ENCODE measurements around the gene NACC1. TPM values are rescaled to one million over a fixed set of nuclear protein-coding genes. Genes with fewer than 3 reads are reported as not detected.
A peak's percentile ranks its signal among the peaks of the same experiment; 100 is the strongest.

Gene NACC1
- total RNA-seq, 1 experiment from 2014 or later: 237 TPM

DNA sequence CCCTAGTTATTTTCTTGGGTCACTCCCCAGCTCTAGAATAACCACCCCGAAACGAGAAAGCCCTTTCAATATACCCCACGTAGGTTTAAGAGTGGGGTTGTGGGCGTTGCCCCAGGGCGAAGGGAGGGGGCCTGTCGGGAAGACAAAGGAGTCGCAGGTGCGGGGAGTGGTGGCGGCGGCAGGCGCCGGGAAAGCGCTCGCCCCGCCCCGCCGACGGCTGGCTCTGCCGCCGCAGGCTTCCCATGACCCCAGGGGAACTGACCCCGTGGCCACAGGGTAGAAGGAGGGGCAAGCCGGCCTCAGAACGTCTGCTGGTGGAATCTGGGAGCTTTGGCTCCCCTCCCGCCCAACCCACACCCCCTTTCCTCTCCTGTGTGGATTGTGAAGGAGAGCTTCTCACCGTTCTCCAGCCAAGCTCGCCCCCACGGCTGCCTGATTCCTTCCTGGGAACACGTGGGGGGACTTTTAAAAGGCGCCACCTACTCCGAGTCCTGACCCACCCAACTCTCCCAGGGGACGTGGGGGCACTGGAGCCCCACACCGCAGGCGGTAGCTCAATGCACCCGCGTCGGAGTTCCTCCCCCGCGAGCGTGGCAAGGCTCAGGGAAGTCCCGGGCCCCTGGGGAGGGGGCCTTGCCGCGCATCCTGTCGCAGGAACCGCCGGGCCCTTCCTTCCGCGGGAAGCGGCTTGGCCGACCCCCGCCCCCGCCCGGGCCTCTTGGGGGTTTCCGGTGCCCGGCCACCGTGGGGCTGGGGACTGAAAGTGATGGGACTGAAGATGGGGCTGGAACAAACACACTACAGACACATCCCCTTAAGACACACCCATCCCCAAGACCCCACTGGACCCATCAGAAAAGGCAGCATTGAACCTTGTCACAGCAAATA is 37.7 kb downstream of the NACC1 start (continued):
- TF ChIP-seq OVOL2 (CRISPR knock-in tag; IDR thresholded peaks at IDR 0.05; ENCODE audit: borderline replicate concordance): no peak
- no peak for TF ChIP-seq KAT7 (CRISPR knock-in tag; IDR thresholded peaks at IDR 0.05; ENCODE audit: borderline replicate concordance)
- peak; percentile 16; the same call in 1 of the 2 replicates for TF ChIP-seq TP53 (CRISPR knock-in tag; IDR thresholded peaks at IDR 0.05)
- 0 out of 2 replicates have a peak, but pooled peaks have one; percentile 20 for TF ChIP-seq CREM (CRISPR knock-in tag; IDR thresholded peaks at IDR 0.05)
- peak; percentile 60 for TF ChIP-seq ETV6 (CRISPR knock-in tag; IDR thresholded peaks at IDR 0.05)
- peak; percentile 80; the same call in 1 of the 2 replicates for TF ChIP-seq AR (CRISPR knock-in tag; IDR thresholded peaks at IDR 0.05)
- no peak for TF ChIP-seq HMGXB4 (CRISPR knock-in tag; IDR thresholded peaks at IDR 0.05)
- TF ChIP-seq, protein P1, sequence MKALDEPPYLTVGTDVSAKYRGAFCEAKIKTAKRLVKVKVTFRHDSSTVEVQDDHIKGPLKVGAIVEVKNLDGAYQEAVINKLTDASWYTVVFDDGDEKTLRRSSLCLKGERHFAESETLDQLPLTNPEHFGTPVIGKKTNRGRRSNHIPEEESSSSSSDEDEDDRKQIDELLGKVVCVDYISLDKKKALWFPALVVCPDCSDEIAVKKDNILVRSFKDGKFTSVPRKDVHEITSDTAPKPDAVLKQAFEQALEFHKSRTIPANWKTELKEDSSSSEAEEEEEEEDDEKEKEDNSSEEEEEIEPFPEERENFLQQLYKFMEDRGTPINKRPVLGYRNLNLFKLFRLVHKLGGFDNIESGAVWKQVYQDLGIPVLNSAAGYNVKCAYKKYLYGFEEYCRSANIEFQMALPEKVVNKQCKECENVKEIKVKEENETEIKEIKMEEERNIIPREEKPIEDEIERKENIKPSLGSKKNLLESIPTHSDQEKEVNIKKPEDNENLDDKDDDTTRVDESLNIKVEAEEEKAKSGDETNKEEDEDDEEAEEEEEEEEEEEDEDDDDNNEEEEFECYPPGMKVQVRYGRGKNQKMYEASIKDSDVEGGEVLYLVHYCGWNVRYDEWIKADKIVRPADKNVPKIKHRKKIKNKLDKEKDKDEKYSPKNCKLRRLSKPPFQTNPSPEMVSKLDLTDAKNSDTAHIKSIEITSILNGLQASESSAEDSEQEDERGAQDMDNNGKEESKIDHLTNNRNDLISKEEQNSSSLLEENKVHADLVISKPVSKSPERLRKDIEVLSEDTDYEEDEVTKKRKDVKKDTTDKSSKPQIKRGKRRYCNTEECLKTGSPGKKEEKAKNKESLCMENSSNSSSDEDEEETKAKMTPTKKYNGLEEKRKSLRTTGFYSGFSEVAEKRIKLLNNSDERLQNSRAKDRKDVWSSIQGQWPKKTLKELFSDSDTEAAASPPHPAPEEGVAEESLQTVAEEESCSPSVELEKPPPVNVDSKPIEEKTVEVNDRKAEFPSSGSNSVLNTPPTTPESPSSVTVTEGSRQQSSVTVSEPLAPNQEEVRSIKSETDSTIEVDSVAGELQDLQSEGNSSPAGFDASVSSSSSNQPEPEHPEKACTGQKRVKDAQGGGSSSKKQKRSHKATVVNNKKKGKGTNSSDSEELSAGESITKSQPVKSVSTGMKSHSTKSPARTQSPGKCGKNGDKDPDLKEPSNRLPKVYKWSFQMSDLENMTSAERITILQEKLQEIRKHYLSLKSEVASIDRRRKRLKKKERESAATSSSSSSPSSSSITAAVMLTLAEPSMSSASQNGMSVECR (CRISPR knock-in tag; IDR thresholded peaks at IDR 0.05; ENCODE audit: borderline replicate concordance): peak; percentile 74; the same call in 1 of the 2 replicates
- TF ChIP-seq JUN (CRISPR knock-in tag; IDR thresholded peaks at IDR 0.05): peak; percentile 8; the same call in 1 of the 2 replicates
- TF ChIP-seq CTCF (IDR thresholded peaks at IDR 0.05): no peak
- TF ChIP-seq, protein P2, sequence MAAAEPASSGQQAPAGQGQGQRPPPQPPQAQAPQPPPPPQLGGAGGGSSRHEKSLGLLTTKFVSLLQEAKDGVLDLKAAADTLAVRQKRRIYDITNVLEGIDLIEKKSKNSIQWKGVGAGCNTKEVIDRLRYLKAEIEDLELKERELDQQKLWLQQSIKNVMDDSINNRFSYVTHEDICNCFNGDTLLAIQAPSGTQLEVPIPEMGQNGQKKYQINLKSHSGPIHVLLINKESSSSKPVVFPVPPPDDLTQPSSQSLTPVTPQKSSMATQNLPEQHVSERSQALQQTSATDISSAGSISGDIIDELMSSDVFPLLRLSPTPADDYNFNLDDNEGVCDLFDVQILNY (CRISPR knock-in tag; IDR thresholded peaks at IDR 0.05): peak; percentile 27; the same call in 1 of the 2 replicates
- TF ChIP-seq NFE2L1 (CRISPR knock-in tag; IDR thresholded peaks at IDR 0.05): no peak
- TF ChIP-seq ZNF396 (CRISPR knock-in tag; IDR thresholded peaks at IDR 0.05; ENCODE audit: borderline replicate concordance): no peak
- no peak for TF ChIP-seq ZBTB43 (CRISPR knock-in tag; IDR thresholded peaks at IDR 0.05)
- TF ChIP-seq USF2 (CRISPR knock-in tag; IDR thresholded peaks at IDR 0.05): peak; percentile 74
- TF ChIP-seq EMX1 (CRISPR knock-in tag; IDR thresholded peaks at IDR 0.05): peak; percentile 95
- TF ChIP-seq NR3C1 (CRISPR knock-in tag; conservative IDR thresholded peaks at IDR 0.05; ENCODE audit: low read depth): no peak
- TF ChIP-seq NFYB (CRISPR knock-in tag; conservative IDR thresholded peaks at IDR 0.05; ENCODE audit: low read depth): no peak; the same call in none of the 2 replicates
- no peak for TF ChIP-seq FOXJ3 (CRISPR knock-in tag; IDR thresholded peaks at IDR 0.05; ENCODE audit: borderline replicate concordance)
- TF ChIP-seq ZNF416 (CRISPR knock-in tag; IDR thresholded peaks at IDR 0.05): peak; percentile 82
- peak; percentile 85; the same call in 1 of the 2 replicates for TF ChIP-seq PRRX2 (CRISPR knock-in tag; IDR thresholded peaks at IDR 0.05)
- TF ChIP-seq GTF2I (CRISPR knock-in tag; conservative IDR thresholded peaks at IDR 0.05): no peak
- no peak; the same call in 1 of the 2 replicates for TF ChIP-seq MYBL2 (CRISPR knock-in tag; IDR thresholded peaks at IDR 0.05)
- no peak for TF ChIP-seq ZBTB21 (CRISPR knock-in tag; IDR thresholded peaks at IDR 0.05; ENCODE audit: borderline replicate concordance)
